GM06990 (cell line): ENCODE measurements around the gene CATSPER4.
A peak's percentile ranks its signal among the peaks of the same experiment; 100 is the strongest.
"Not testable (repeated sequence)": the region's sequence is repeated elsewhere in the genome, so short reads cannot be mapped to it uniquely, and the experiment has no call there.

Experiments
- DNase-seq: peaks from one replicate; pipeline ENCODE4 v3.0.0-alpha.2; 2011; ENCODE audit not compliant: insufficient read length; ENCODE audit errors: extremely low read depth
- H3K27me3 ChIP-seq: replicated peaks from 2 replicates; pipeline ENCODE4 v1.6.0; 2011; ENCODE audit warnings: low read length; ENCODE audit not compliant: control insufficient read depth, insufficient read depth
- H3K36me3 ChIP-seq: 2 replicates; pipeline ENCODE4 v1.5.1; 2011; ENCODE audit warnings: low read length; ENCODE audit not compliant: control insufficient read depth, insufficient read depth
- H3K4me3 ChIP-seq: replicated peaks from 2 replicates; pipeline ENCODE4 v1.5.1; 2011; ENCODE audit warnings: low read depth, mild to moderate bottlenecking, control low read depth, low read length
- TF ChIP-seq, protein P1 (sequence below): IDR thresholded peaks from 2 replicates; pipeline ENCODE4 v1.5.1; 2011; ENCODE audit warnings: low read length, control low read depth, mild to moderate bottlenecking, inconsistent platforms; ENCODE audit not compliant: insufficient read depth, poor library complexity, severe bottlenecking

Gene CATSPER4

DNA sequence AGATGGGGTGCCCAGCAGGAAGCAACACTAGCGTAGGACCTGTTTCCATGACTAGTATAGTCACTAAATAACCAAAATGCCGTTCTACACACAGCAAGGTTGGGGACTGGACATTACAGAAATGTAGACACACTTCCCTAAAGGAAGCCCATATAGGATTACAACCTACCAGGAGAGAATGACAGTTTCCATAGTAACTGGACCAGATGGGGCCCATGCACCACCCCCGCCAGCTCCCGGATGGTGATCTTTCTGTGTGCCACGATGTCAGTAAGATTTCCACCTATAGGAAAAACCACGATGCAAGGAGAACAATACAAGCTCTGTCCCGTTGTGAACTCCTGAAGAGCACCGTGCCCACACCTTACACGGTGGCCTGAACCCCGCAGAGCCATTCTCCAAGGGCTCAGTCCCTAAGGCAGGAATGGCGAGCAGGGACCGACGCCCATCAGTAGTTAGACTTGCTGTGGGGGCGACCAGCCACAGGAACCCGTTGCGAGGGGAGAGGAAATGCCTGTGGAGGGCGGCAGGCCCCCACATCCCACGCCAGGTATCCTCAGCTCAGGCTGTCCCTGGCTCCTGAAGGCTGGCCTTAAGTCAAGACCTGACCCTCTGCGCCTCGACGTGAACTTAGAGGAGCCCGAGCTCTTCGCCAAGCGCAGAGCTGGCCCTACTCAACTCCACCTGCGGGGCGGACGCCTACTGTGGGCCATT lies 30.0 kb downstream of the CATSPER4 start:
- Histone ChIP-seq H3K4me3 (no peak overlapping the region), H3K27me3 (no peaks in the 10 kb centered on the region; the same call in none of the 2 replicates), H3K36me3 (no peaks in the 10 kb centered on the region)
- TF ChIP-seq, protein P1, sequence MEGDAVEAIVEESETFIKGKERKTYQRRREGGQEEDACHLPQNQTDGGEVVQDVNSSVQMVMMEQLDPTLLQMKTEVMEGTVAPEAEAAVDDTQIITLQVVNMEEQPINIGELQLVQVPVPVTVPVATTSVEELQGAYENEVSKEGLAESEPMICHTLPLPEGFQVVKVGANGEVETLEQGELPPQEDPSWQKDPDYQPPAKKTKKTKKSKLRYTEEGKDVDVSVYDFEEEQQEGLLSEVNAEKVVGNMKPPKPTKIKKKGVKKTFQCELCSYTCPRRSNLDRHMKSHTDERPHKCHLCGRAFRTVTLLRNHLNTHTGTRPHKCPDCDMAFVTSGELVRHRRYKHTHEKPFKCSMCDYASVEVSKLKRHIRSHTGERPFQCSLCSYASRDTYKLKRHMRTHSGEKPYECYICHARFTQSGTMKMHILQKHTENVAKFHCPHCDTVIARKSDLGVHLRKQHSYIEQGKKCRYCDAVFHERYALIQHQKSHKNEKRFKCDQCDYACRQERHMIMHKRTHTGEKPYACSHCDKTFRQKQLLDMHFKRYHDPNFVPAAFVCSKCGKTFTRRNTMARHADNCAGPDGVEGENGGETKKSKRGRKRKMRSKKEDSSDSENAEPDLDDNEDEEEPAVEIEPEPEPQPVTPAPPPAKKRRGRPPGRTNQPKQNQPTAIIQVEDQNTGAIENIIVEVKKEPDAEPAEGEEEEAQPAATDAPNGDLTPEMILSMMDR = no peak
- DNase-seq = no peak

DNA sequence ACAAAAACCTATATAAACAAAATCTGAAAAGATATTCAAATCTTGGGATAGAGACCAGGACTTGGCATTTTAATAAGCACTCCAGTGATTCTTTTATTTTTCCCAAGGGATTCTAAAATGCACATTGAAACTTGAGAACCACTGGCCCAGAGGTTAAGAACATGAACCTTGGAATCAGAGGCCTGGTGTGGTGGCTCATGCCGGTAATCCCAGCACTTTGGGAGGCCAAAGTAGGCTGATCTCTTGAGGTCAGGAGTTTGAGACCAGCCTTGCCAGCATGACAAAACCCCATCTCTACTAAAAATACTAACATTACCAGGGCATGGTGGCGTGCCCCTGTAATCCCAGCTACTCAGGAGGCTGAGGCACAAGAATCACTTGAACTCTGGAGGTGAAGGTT lies 30.7 kb downstream of the CATSPER4 start:
- no peaks in the 10 kb centered on the region; the same call in none of the 2 replicates for H3K27me3 ChIP-seq
- no peak for DNase-seq
- no peak overlapping the region for H3K4me3 ChIP-seq
- TF ChIP-seq, protein P1 = no peak
- H3K36me3 ChIP-seq = no peaks in the 10 kb centered on the region

DNA sequence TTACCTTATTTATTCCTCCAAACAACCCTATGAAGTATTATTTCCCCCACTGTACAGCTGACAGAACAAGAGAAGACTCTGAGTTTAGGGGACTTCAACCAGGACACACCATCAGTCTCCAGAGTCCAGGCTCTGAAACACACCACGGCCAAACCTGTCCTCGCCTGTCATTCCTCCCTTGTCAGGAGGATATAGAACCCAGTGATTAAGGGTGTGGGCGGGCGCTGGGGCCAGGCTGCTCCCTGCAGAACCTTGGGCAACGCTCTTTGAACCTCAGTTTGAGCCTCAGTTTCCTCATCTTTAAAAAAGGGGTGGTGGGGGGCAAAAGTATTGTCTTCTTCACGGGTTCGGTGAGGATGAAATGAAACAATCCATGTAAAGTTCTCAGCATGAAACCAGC lies 34.2 kb downstream of the CATSPER4 start:
- no peak overlapping the region for H3K4me3 ChIP-seq
- TF ChIP-seq, protein P1 = no peak
- no peak for DNase-seq

DNA sequence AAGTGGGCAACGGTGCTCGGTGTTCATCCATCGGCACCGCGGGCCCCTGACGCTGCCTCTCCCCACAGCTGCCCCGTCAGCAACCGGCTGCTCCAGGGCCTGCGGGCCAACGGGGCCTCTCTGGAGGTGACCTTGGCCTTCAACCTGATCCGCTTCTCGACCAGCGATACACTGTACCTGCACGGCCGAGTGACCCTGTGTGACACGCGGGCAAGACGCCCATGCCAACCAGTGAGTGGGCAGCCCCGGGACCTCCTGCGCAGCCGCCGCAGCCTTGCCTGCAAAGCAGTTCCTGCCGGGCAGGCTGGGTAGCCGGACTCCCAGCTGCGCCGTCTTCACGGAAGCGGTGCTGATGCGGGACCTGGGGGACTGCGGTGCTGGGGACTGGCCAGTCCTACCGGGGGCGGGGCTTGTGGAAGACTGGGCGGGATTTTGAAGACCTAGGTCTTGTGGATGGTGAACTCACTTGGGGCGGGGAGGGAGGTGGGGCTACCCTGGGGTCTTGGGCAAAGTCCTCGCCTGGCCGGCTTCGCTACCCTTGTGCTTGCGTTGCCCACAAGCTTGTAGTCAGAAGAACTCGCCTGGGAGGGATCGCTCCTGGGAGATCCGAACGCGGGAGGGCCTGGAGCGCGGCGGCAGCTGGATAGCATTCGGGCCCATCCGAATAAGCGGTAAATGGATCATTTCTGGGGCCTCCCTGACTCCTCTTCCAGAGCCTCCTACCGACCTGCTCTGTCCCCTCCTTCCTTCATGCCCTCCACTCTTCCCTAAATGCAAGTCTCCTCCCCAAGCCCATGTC lies 34.8 kb downstream of the CATSPER4 start:
- Histone ChIP-seq H3K36me3 (no peaks in the 10 kb centered on the region), H3K27me3 (no peaks in the 10 kb centered on the region; the same call in 1 of the 2 replicates), H3K4me3 (peak overlapping the region; percentile 39)
- TF ChIP-seq, protein P1 = no peak
- DNase-seq = peak; percentile 32

More for the DNA sequence above, 34.2 kb downstream of the CATSPER4 start:
- H3K36me3 ChIP-seq = no peaks in the 10 kb centered on the region
- no peaks in the 10 kb centered on the region; the same call in 1 of the 2 replicates for H3K27me3 ChIP-seq

DNA sequence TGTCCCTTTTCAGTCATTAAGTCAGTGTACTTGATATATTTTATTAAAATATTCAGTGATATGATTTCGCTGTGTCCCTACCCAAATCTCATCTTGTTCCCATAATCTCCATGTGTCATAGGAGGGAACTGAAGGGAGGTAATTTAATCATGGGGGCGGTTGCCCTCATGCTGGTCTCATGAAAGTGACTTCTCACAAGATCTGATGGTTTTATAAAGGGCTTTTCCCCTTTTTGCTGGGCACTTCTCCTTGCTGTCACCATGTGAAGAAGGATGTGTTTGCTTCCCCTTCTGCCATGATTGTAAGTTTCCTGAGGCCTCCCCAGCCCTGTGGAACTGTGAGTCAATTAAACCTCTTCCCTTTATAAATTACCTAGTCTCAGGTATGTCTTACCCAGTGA lies 40.3 kb downstream of the CATSPER4 start:
- not testable (repeated sequence) for H3K4me3 ChIP-seq, DNase-seq, H3K36me3 ChIP-seq, H3K27me3 ChIP-seq
